CD4-positive, alpha-beta T cell treated with Interleukin-6 at 100 ng/mL for 8 hours (primary cell): ENCODE measurements around the gene AP1S1.

Experiments
- DNase-seq: peaks from one replicate; pipeline ENCODE4 v3.0.0-alpha.2; 2020; ENCODE audit warnings: mixed read lengths, low spot score

Gene AP1S1

GRCh38 chr7:101159696-101160674 is 5.7 kb downstream of the AP1S1 start:
- no peak for DNase-seq

- no peak for DNase-seq
Observed at GRCh38 chr7:101160910-101161309, 6.6 kb downstream of the AP1S1 start.

- DNase-seq = no peak
Observed at GRCh38 chr7:101161692-101162471, 7.6 kb downstream of the AP1S1 start.

DNA sequence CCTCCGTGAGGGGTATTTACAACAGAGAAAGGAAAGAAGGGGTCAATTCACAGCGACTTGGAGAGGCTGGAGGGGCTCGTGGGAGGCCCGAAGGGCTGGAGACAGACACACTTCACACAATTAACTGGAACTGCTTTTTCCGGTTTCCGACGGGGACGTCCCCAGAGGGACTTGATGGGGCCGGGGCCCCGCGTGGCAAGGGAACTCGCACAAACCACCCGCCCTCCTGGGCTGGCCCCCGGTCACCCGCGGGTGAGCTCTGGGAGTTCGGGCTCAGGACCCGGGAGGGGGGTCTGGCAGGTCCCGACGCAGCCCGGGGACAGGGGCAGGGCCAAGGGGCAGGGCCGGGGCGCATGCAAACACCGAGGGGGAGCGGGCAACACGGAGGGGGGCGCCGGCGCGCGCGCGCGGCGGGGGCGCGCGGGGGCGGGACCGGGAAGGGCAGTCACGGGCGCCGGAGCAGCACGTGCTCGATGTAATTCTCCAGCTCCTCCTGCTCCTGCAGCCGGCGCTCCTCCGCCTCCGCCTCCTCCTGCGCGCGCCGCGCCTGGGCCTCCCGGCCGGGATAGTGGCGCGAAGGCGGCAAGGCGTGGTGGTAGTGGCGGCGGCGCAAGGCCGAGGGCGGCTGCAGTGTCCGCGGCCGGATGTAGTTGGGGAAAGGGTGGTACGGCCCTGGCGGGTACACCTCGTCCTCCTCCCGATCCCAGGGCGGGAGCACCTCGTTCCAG is 8.4 kb downstream of the AP1S1 start:
- no peak for DNase-seq

DNA sequence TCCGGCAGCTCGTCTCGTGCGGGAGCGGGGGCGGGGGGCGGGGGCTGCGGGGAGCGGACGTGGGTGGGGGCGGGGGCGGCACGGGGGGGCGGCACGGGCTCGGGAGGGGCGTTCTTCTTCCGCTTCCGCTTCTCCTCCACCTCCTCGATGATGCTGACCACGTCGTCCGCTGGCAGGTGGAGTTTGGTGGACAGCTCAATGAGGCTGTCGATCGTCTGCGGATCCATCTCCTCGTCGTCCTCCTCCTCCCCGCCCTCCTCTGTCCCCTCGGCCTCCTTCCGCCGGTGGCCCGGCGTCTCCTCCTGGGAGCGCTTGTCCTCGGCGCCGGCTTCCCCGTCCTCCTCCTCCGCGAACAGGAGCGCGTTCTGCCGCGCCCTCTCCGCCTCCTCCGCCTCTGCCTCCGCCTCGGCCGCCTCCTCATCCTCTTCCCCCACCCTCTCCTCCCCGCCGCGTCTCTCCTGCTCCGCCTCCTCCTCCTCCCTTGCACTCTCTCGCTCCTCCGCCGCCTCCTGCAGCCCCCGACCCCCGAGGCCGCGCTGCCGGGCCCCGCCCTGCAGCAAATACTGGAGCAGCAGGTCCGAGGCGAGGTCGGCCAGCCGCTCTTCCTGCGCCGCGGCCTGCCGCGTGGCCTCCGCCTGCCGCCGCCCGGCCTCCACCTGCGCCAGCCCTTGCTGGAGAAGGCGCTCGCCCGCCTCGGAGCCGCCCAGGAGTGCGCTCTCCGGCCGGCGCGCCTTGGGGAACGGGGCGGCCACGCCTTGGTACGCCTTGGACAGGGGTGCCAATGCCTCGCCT is 9.2 kb downstream of the AP1S1 start:
- no peak for DNase-seq

DNA sequence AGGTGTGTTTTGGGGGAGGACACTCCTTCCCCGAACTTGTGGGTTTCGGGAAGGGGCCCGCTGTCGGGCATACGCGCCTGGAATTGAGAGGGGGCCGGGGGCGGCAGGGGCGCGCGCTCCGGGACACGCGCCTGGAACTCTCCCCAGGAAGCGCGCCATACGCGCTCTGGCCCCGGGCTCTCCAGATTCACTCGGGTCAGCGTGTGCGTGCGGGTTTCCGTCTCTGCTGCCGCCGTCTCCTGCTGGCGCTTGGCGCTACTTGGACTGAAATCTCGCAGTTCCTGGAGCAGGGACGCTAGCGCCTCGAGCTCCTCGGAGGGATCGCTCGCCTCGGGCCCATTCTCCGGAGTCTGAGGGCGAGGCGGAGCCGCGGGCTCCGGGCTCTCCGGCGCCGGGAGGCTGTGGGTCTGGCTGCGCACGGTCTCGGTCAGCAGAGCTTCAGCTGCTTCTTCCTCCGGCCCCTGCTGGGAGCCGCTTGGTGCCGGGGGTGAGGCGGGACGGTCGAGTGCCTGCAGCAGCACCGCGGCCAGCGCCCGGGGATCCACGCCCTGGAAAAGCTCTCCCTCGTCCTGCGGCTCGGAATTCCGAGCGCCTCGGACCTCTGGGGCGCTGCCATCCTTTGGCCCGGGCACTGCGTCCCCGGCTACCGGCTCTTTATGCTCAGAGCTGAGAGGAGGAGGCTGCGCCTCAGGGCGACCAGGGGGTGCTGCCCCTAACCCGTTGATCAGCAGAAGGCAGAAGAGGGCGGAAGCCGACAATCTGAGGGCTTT is 10.0 kb downstream of the AP1S1 start:
- DNase-seq = no peak

- peak; percentile 88 for DNase-seq
Observed at GRCh38 chr7:101165075-101165957, 11.0 kb downstream of the AP1S1 start, which contains the start of gene VGF. VGF (minus strand) TSS chr7:101165569; CDS start chr7:101164843, 726 bp downstream.

DNA sequence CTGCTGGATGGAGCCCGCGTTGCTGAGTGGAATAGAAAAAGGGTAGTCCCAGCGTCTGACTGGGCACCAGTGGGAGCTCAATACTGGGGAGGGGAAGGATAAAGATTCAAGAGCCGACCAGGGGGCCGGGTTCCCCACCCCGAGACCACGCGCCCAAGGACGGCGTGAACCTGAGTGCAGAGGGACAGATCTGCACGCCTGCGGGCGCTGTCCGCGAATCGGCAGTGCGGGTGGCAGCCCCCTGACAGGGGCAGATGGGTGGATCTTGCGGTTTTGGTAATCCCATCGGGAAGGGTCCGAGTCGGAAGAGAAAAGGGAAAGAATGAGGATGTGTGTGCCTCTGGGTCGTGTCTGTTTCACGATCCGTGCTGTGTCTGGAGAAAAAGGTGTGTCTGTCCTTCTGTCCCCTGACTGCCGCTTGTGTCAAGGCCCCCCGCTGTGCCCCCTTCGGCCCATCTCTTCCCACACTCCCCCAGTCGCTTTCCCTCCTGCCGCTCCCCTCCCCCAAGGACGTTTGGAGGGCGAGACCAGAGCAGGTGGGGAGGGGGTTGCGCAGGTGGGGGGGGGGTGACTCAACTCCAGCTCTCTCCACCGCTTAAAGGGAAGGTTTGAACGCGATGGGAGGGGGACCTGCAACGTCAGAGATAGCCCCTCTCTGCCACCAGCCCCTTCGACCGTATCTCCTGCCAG is 11.8 kb downstream of the AP1S1 start:
- DNase-seq = no peak

DNA sequence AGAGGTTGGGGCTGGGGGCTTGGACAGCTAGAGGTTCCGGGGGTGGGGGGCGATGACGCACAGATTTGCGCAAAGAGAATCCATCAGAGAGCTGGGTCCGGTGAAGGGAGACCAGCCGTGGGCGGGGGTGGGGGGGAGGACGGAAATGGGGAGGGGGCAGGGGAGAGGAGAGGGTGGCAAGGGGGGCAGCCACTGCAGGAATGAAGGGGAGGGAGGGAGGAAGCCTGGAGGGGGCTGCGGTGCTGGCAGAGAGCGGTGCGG is 12.3 kb downstream of the AP1S1 start:
- DNase-seq = no peak

- DNase-seq = no peak
Observed at GRCh38 chr7:101166909-101167644, 12.8 kb downstream of the AP1S1 start.

GRCh38 chr7:101167645-101168411 is 13.6 kb downstream of the AP1S1 start:
- no peak for DNase-seq

- no peak for DNase-seq
Observed at GRCh38 chr7:101168412-101169049, 14.3 kb downstream of the AP1S1 start.

DNA sequence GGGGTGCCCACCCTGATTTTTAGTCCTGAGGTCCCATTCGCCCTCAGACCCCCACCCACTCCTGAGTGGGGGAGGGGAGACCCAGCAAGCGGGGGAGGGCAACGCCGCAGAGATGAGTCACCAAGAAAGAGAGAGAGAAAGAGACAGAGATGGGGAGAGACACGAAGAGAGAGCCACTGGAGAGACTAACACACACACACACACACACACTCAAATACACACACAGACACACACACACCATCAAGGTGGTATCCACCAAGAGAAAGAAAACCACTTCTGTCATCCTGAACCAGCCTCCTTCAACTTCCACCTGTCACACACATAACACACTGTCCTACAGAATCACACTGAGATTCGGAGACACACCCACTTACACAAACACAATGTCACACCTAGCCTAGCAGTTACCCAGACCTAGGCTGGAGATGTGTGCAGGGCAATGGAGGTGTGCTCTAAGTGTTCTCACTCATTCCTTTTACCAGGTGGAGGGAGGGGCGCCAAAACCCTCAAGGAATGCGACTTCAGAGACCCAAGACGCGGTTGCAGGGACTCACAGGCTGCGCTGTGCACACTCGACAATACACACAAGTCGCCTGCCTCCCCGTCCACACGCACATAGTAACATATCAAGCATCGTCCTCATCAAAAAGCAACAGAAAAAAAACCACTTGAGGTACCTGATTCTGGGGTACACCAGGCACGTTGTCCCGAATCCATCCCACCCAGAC is 15.0 kb downstream of the AP1S1 start:
- no peak for DNase-seq

GRCh38 chr7:101169838-101170551 is 15.7 kb downstream of the AP1S1 start:
- DNase-seq = peak; percentile 71

GRCh38 chr7:101170617-101171441 is 16.6 kb downstream of the AP1S1 start:
- DNase-seq = no peak
